Adipocyte (in vitro differentiated cells): ENCODE results near the gene FAM43A.

Experiments
- DNase-seq: peaks from one replicate; pipeline ENCODE4 v3.0.0-alpha.2; 2015; ENCODE audit warnings: low read depth
- H3K27me3 ChIP-seq: replicated peaks from 2 replicates; pipeline ENCODE4 v1.7.0; 2013; ENCODE audit warnings: mild to moderate bottlenecking, low read length, moderate library complexity; ENCODE audit not compliant: control insufficient read depth, insufficient read depth
- H3K36me3 ChIP-seq: 2 replicates; pipeline ENCODE4 v1.7.0; 2013; ENCODE audit warnings: low read length, mild to moderate bottlenecking, moderate library complexity; ENCODE audit not compliant: control insufficient read depth, insufficient read depth, severe bottlenecking
- H3K4me1 ChIP-seq: 2 replicates; pipeline ENCODE4 v1.7.0; 2013; ENCODE audit warnings: mild to moderate bottlenecking, low read length, moderate library complexity; ENCODE audit not compliant: control insufficient read depth, insufficient read depth
- H3K4me3 ChIP-seq: 2 replicates; pipeline ENCODE4 v1.7.0; 2013; ENCODE audit warnings: mild to moderate bottlenecking, low read length, moderate library complexity
- H3K9ac ChIP-seq: 2 replicates; pipeline ENCODE4 v1.7.0; 2013; ENCODE audit warnings: mild to moderate bottlenecking, low read length, moderate library complexity
- H3K9me3 ChIP-seq: 2 replicates; pipeline ENCODE4 v1.7.0; 2013; ENCODE audit warnings: mild to moderate bottlenecking, low read length, moderate library complexity; ENCODE audit not compliant: control insufficient read depth

The FAM43A gene

GRCh38 chr3:194730365-194730764 lies 44.7 kb downstream of the FAM43A start:
- peak overlapping the region; percentile 24 for H3K4me3 ChIP-seq
- no peaks in the 10 kb centered on the region for H3K36me3 ChIP-seq
- H3K9me3 ChIP-seq, result peaks cover 12% of the 10 kb centered on the region
- no peaks in the 10 kb centered on the region for H3K4me1 ChIP-seq
- peak; percentile 17 for DNase-seq
- H3K27me3 ChIP-seq, result peaks cover 50% of the 10 kb centered on the region
- H3K9ac ChIP-seq, result no peak overlapping the region

GRCh38 chr3:194731506-194732073 lies 45.9 kb downstream of the FAM43A start:
- Histone ChIP-seq H3K9ac (no peak overlapping the region), H3K4me1 (no peaks in the 10 kb centered on the region), H3K36me3 (no peaks in the 10 kb centered on the region), H3K9me3 (peaks cover 19% of the 10 kb centered on the region), H3K4me3 (no peak overlapping the region), H3K27me3 (peaks cover 51% of the 10 kb centered on the region)
- DNase-seq, result no peak

GRCh38 chr3:194732617-194733016 lies 46.9 kb downstream of the FAM43A start:
- Histone ChIP-seq H3K9ac (no peak overlapping the region), H3K4me1 (no peaks in the 10 kb centered on the region), H3K9me3 (peaks cover 19% of the 10 kb centered on the region), H3K27me3 (peaks cover 57% of the 10 kb centered on the region), H3K4me3 (no peak overlapping the region), H3K36me3 (no peaks in the 10 kb centered on the region)
- DNase-seq, result no peak

- no peak for DNase-seq
- Histone ChIP-seq H3K27me3 (peaks cover 34% of the 10 kb centered on the region), H3K4me1 (peaks cover 8% of the 10 kb centered on the region), H3K36me3 (no peaks in the 10 kb centered on the region), H3K9ac (no peak overlapping the region), H3K4me3 (no peak overlapping the region), H3K9me3 (peaks cover 19% of the 10 kb centered on the region)
Measured at GRCh38 chr3:194736277-194736895, 50.7 kb downstream of the FAM43A start.

- no peak for DNase-seq
- H3K4me3 ChIP-seq, result no peak overlapping the region
- H3K27me3 ChIP-seq, result peaks cover 28% of the 10 kb centered on the region
- no peaks in the 10 kb centered on the region for H3K36me3 ChIP-seq
- H3K4me1 ChIP-seq, result peaks cover 8% of the 10 kb centered on the region
- peaks cover 19% of the 10 kb centered on the region for H3K9me3 ChIP-seq
- no peak overlapping the region for H3K9ac ChIP-seq
Measured at GRCh38 chr3:194736896-194737600, 51.4 kb downstream of the FAM43A start.
